Erythroblast (primary cell): ENCODE results near the gene VSX2.

Experiments
- GATA1 ChIP-seq: IDR thresholded peaks from 2 replicates; pipeline ENCODE4 v1.6.1; 2011; ENCODE audit warnings: low read depth, mild to moderate bottlenecking, control low read depth, low read length, moderate library complexity
- POLR2A ChIP-seq: IDR thresholded peaks from 2 replicates; pipeline ENCODE4 v1.6.1; 2011; ENCODE audit warnings: mild to moderate bottlenecking, low read length

DNA sequence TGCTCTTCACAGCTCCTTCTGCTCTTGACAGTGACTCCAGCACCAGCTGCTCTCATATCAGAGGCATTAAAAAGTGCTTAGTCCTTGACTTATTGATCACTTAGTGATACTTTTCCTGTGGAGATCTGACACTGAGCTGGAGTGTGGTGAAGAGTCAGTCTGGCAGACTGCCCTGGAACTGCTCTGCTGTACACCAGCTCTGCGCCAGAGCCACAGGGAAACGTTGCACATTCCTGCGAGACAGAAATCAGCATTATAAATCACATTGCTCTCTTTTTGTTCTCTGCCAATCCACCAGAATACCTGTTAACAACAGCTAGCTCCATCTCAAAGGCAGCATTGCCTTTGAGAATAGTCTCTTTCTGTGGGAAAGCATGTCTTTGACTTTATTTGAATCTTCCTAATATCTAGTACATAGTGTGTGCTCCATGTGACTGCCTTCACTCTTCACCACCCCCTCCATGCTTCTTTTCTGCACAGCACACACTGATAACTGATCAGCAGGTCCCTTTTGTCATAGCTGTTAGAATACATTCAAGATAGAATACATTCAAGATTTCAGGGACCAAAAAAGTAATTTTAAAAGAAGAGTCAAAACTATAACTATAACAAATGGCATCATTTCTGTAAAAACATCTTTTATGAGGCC, 48.2 kb upstream of the VSX2 start:
- TF ChIP-seq POLR2A = no peak
- no peak for TF ChIP-seq GATA1
